ENCODE results near the gene SLC16A1. TPM values are rescaled to one million over a fixed set of nuclear protein-coding genes. Genes with fewer than 3 reads are reported as not detected.

The SLC16A1 gene
- total RNA-seq, 2 donors from 2014 or later, result 14.6 to 110 TPM

DNA sequence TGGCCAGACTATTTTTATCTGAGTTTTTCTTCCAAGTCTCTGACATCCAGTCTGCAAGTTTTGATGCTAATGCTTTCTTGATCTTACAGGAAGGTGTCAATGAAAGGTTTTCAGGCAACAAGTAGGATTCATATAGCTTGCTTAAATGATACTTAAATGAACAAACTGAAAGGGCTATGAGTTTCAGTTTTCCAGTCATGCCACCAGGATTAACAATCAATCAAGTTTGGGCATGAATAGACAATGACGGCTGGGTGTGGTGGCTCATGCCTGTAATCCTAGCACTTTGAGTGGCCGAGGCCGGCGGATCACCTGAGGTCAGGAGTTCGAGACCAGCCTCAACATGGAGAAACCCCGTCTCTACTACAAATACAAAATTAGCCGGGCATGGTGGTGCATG is 34.3 kb upstream of the SLC16A1 start:
- no peaks in the 10 kb centered on the region for H3K36me3 ChIP-seq
- H3K4me1 ChIP-seq (replicated peaks), result no peaks in the 10 kb centered on the region
- H3K27me3 ChIP-seq (replicated peaks; ENCODE audit: insufficient read depth), result no peaks in the 10 kb centered on the region
- intact Hi-C loops (cut with DNase I), result no loop called here
- 71% methylated on average over 7 of the region's 7 CpGs for whole genome bisulfite sequencing
- DNase-seq (ENCODE audit: low spot score), result no peak
- TF ChIP-seq POLR2A (IDR thresholded peaks at IDR 0.05) (no peak), CTCF (IDR thresholded peaks at IDR 0.05) (no peak), POLR2AphosphoS5 (IDR thresholded peaks at IDR 0.05) (no peak)
- no peak overlapping the region for H3K4me3 ChIP-seq
- no peaks in the 10 kb centered on the region for H3K9me3 ChIP-seq
- no peak overlapping the region for H3K27ac ChIP-seq

- Histone ChIP-seq H3K4me1 (replicated peaks) (no peaks in the 10 kb centered on the region), H3K27ac (no peak overlapping the region), H3K36me3 (no peaks in the 10 kb centered on the region), H3K27me3 (replicated peaks; ENCODE audit: insufficient read depth) (no peaks in the 10 kb centered on the region), H3K4me3 (no peak overlapping the region), H3K9me3 (no peaks in the 10 kb centered on the region)
- no peak for TF ChIP-seq CTCF (IDR thresholded peaks at IDR 0.05)
- no peak for TF ChIP-seq POLR2A (IDR thresholded peaks at IDR 0.05)
- no peak for TF ChIP-seq POLR2AphosphoS5 (IDR thresholded peaks at IDR 0.05)
- WGBS, result 57% methylated on average over 1 of the region's 1 CpG
- intact Hi-C loops (cut with DNase I), result no loop called here
- no peak for DNase-seq (ENCODE audit: low spot score)
These were observed 32.4 kb upstream of the SLC16A1 start for GRCh38 chr1:112988367-112988766.

- Histone ChIP-seq H3K4me3 (no peak overlapping the region), H3K27me3 (replicated peaks; ENCODE audit: insufficient read depth) (no peaks in the 10 kb centered on the region), H3K36me3 (no peaks in the 10 kb centered on the region), H3K27ac (no peak overlapping the region), H3K9me3 (no peaks in the 10 kb centered on the region), H3K4me1 (replicated peaks) (no peaks in the 10 kb centered on the region)
- intact Hi-C loops (cut with DNase I), result no loop called here
- DNase-seq (ENCODE audit: low spot score), result no peak
- TF ChIP-seq CTCF (IDR thresholded peaks at IDR 0.05) (no peak), POLR2AphosphoS5 (IDR thresholded peaks at IDR 0.05) (no peak), POLR2A (IDR thresholded peaks at IDR 0.05) (no peak)
- 85% methylated on average over 2 of the region's 2 CpGs for WGBS
These were observed 29.1 kb upstream of the SLC16A1 start for GRCh38 chr1:112985123-112985522.

DNA sequence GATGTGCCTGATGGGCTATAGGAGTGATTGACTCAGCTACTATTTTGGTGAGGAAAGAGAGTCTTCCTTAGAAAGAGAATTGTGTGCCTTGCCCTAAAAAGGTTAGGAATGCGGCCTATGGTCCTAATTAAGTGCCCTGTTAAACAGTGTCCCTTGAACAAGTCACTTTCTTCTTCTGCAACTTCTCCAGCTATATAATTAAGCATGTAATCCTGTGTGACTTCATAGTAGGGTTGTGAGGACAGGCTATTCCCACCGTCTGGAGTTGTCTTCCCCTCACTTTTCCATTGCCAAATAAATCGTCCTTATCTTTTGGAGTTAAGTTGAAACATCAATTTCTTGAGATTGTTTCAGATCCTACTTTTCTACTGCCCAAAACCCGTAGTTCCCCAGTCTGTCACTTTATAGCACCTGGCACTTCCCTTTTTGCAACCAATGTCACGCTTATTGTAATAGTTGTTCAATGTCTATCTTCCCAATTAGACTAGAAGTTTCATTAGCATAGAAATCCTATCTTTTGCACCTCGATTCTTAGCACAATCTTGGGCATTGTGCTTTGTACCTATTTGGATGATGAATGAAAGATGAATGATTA is 27.6 kb upstream of the SLC16A1 start:
- Histone ChIP-seq H3K4me3 (no peak overlapping the region), H3K9me3 (no peaks in the 10 kb centered on the region), H3K4me1 (replicated peaks) (no peaks in the 10 kb centered on the region), H3K36me3 (no peaks in the 10 kb centered on the region), H3K27ac (no peak overlapping the region), H3K27me3 (replicated peaks; ENCODE audit: insufficient read depth) (no peaks in the 10 kb centered on the region)
- TF ChIP-seq POLR2A (IDR thresholded peaks at IDR 0.05), result no peak
- no peak for TF ChIP-seq POLR2AphosphoS5 (IDR thresholded peaks at IDR 0.05)
- no peak for TF ChIP-seq CTCF (IDR thresholded peaks at IDR 0.05)
- intact Hi-C loops (cut with DNase I), result no loop called here
- 76% methylated on average over 6 of the region's 6 CpGs for WGBS
- no peak for DNase-seq (ENCODE audit: low spot score)

- 80% methylated on average over 5 of the region's 5 CpGs for WGBS
These were observed 27.0 kb upstream of the SLC16A1 start for GRCh38 chr1:112982853-112983536.

More at GRCh38 chr1:112982853-112983536, 27.0 kb upstream of the SLC16A1 start:
- Histone ChIP-seq H3K27me3 (replicated peaks; ENCODE audit: insufficient read depth) (no peaks in the 10 kb centered on the region), H3K4me1 (replicated peaks) (no peaks in the 10 kb centered on the region), H3K36me3 (no peaks in the 10 kb centered on the region), H3K9me3 (no peaks in the 10 kb centered on the region), H3K27ac (no peak overlapping the region), H3K4me3 (no peak overlapping the region)
- TF ChIP-seq POLR2A (IDR thresholded peaks at IDR 0.05) (no peak), POLR2AphosphoS5 (IDR thresholded peaks at IDR 0.05) (no peak), CTCF (IDR thresholded peaks at IDR 0.05) (no peak)
- intact Hi-C loops (cut with DNase I), result no loop called here
- DNase-seq (ENCODE audit: low spot score), result no peak
